Naive B cell (primary cell): ENCODE data around the gene PFAS. TPM values are rescaled to one million over a fixed set of nuclear protein-coding genes. Genes with fewer than 3 reads are reported as not detected.

Source experiments
- ATAC-seq, 2 donors: fragments of 150-1000 bp; cut with Tn5 transposase; 2 replicates each; pipeline ENCODE4 v1.10.0; 2021; ENCODE audit warnings: low read depth in 2 of 2, mild to moderate bottlenecking in 2 of 2, moderate library complexity in 2 of 2
- DNase-seq: peaks from one replicate; pipeline ENCODE4 v3.0.0; 2022
- H3K27ac Mint-ChIP-seq, 6 donors: one replicate each; pipeline ENCODE4 v1.8.0; 2020 to 2022; ENCODE audit warnings: mild to moderate bottlenecking in 6 of 6, mixed read lengths in 6 of 6, moderate library complexity in 5 of 6, inconsistent platforms in 2 of 6
- H3K27me3 Mint-ChIP-seq, 3 donors: one replicate each; pipeline ENCODE4 v1.8.0; 2021 to 2022; ENCODE audit warnings: mixed read lengths in 3 of 3, mild to moderate bottlenecking in 1 of 3
- H3K36me3 Mint-ChIP-seq, 2 donors: one replicate each; pipeline ENCODE4 v1.8.0; 2020 to 2022; ENCODE audit warnings: mixed read lengths in 2 of 2, inconsistent platforms in 1 of 2, mild to moderate bottlenecking in 1 of 2
- H3K4me1 Mint-ChIP-seq, 3 donors: one replicate each; pipeline ENCODE4 v1.8.0; 2020 to 2022; ENCODE audit warnings: mixed read lengths in 3 of 3, inconsistent platforms in 1 of 3, mild to moderate bottlenecking in 1 of 3, moderate library complexity in 1 of 3
- H3K4me3 Mint-ChIP-seq, 8 donors: one replicate each; pipeline ENCODE4 v1.8.0; 2020 to 2022; ENCODE audit warnings: mild to moderate bottlenecking in 8 of 8, mixed read lengths in 8 of 8, moderate library complexity in 8 of 8, inconsistent platforms in 2 of 8
- H3K9me3 Mint-ChIP-seq, 7 donors: one replicate each; pipeline ENCODE4 v1.8.0; 2020 to 2022; ENCODE audit warnings: mixed read lengths in 7 of 7, mild to moderate bottlenecking in 5 of 7, inconsistent platforms in 2 of 7, moderate library complexity in 1 of 7
- polyA plus RNA-seq, 6 donors: library from polyadenylated mRNA; unstranded; fragments of 300-500 nt; fragmentation: Illumina TruSeq; gene quantifications; one replicate each; pipeline ENCODE4 v1.2.3, GENCODE V29; 2021; ENCODE audit warnings: low read depth in 6 of 6

Gene PFAS
- polyA plus RNA-seq, 6 donors from 2014 or later: 11.6 to 29.8 (median 17.9) TPM

- ATAC-seq: peak; percentile 63
- DNase-seq: peak; percentile 92
- Mint-ChIP-seq H3K4me3 (peak overlapping the region; percentile 86 to 99 (median 98)), H3K4me1 (peaks cover 46 to 62% (median 59%) of the 10 kb centered on the region in 3 donors), H3K27ac (peak overlapping the region; percentile 99 to 100 (median 100)), H3K27me3 (peaks cover 0 to 10% (median 6%) of the 10 kb centered on the region in 3 donors), H3K36me3 (peaks cover 13 to 16% of the 10 kb centered on the region in 2 donors), H3K9me3 (peaks cover 0 to 18% (median 0%) of the 10 kb centered on the region in 7 donors)
These were observed 27.3 kb upstream of the PFAS start for GRCh38 chr17:8221663-8222379.

GRCh38 chr17:8222380-8222629, 26.8 kb upstream of the PFAS start:
- Mint-ChIP-seq H3K36me3 (peaks cover 16 to 18% of the 10 kb centered on the region in 2 donors), H3K27ac (peak overlapping the region; percentile 99 to 100 (median 100)), H3K4me3 (peak overlapping the region; percentile 86 to 99 (median 98)), H3K4me1 (peaks cover 51 to 66% (median 64%) of the 10 kb centered on the region in 3 donors), H3K9me3 (peaks cover 0 to 18% (median 0%) of the 10 kb centered on the region in 7 donors), H3K27me3 (peaks cover 0 to 10% (median 6%) of the 10 kb centered on the region in 3 donors)
- DNase-seq (no peak), ATAC-seq (peak; percentile 36 to 47)

GRCh38 chr17:8222630-8223355, 26.3 kb upstream of the PFAS start:
- H3K27me3 Mint-ChIP-seq: peaks cover 0 to 10% (median 6%) of the 10 kb centered on the region in 3 donors
- H3K4me3 Mint-ChIP-seq: peak overlapping the region; percentile 86 to 99 (median 98)
- DNase-seq (peak; percentile 89), ATAC-seq (peak; percentile 37 to 52)
- peaks cover 0 to 18% (median 0%) of the 10 kb centered on the region in 7 donors for H3K9me3 Mint-ChIP-seq
- H3K27ac Mint-ChIP-seq: peak overlapping the region; percentile 99 to 100 (median 100)
- H3K36me3 Mint-ChIP-seq: peaks cover 16 to 23% of the 10 kb centered on the region in 2 donors
- peaks cover 56 to 71% (median 69%) of the 10 kb centered on the region in 3 donors for H3K4me1 Mint-ChIP-seq

- peak in 1 of 2 donors; percentile 1 for ATAC-seq
- H3K4me1 Mint-ChIP-seq: peaks cover 60 to 73% (median 66%) of the 10 kb centered on the region in 3 donors
- DNase-seq: peak; percentile 55
These were observed 25.5 kb upstream of the PFAS start for GRCh38 chr17:8223356-8224126.

GRCh38 chr17:8224891-8225812, 23.9 kb upstream of the PFAS start:
- peaks cover 24 to 41% of the 10 kb centered on the region in 2 donors for H3K36me3 Mint-ChIP-seq

More at GRCh38 chr17:8223356-8224126, 25.5 kb upstream of the PFAS start:
- Mint-ChIP-seq H3K27ac (peak overlapping the region; percentile 99 to 100 (median 100)), H3K27me3 (peaks cover 0 to 10% (median 6%) of the 10 kb centered on the region in 3 donors), H3K9me3 (peaks cover 0 to 18% (median 0%) of the 10 kb centered on the region in 7 donors), H3K4me3 (peak overlapping the region; percentile 86 to 99 (median 98)), H3K36me3 (peaks cover 16 to 28% of the 10 kb centered on the region in 2 donors)

GRCh38 chr17:8225813-8226535, 23.1 kb upstream of the PFAS start:
- Mint-ChIP-seq H3K36me3 (peaks cover 24 to 49% of the 10 kb centered on the region in 2 donors), H3K9me3 (peaks cover 0 to 14% (median 0%) of the 10 kb centered on the region in 7 donors), H3K27me3 (peaks cover 0 to 6% (median 6%) of the 10 kb centered on the region in 3 donors), H3K27ac (peak overlapping the region; percentile 3 to 100 (median 89)), H3K4me3 (peak overlapping the region in 7 of 8 donors; percentile 49 to 93 (median 62)), H3K4me1 (peaks cover 60 to 68% (median 62%) of the 10 kb centered on the region in 3 donors)
- DNase-seq: peak; percentile 54
- no peak for ATAC-seq

More at GRCh38 chr17:8224891-8225812, 23.9 kb upstream of the PFAS start:
- Mint-ChIP-seq H3K9me3 (peaks cover 0 to 18% (median 0%) of the 10 kb centered on the region in 7 donors), H3K4me1 (peaks cover 64 to 71% (median 66%) of the 10 kb centered on the region in 3 donors), H3K27ac (peak overlapping the region; percentile 89 to 100 (median 94)), H3K4me3 (peak overlapping the region; percentile 43 to 94 (median 76)), H3K27me3 (peaks cover 0 to 10% (median 6%) of the 10 kb centered on the region in 3 donors)
- DNase-seq (peak; percentile 13), ATAC-seq (no peak)

- H3K4me3 Mint-ChIP-seq: peak overlapping the region; percentile 10 to 88 (median 59)
- peak; percentile 39 for DNase-seq
- H3K27ac Mint-ChIP-seq: peak overlapping the region; percentile 3 to 100 (median 89)
- peaks cover 0 to 6% (median 6%) of the 10 kb centered on the region in 3 donors for H3K27me3 Mint-ChIP-seq
- H3K9me3 Mint-ChIP-seq: peaks cover 0 to 10% (median 0%) of the 10 kb centered on the region in 7 donors
- peaks cover 29 to 56% of the 10 kb centered on the region in 2 donors for H3K36me3 Mint-ChIP-seq
- ATAC-seq: no peak
- H3K4me1 Mint-ChIP-seq: peaks cover 54 to 61% (median 61%) of the 10 kb centered on the region in 3 donors
These were observed 22.4 kb upstream of the PFAS start for GRCh38 chr17:8226536-8227237.

GRCh38 chr17:8227238-8227581, 21.9 kb upstream of the PFAS start:
- no peak for ATAC-seq
- peaks cover 0 to 4% (median 3%) of the 10 kb centered on the region in 3 donors for H3K27me3 Mint-ChIP-seq
- DNase-seq: no peak
- H3K27ac Mint-ChIP-seq: peak overlapping the region in 5 of 6 donors; percentile 3 to 100 (median 48)
- peaks cover 0 to 7% (median 0%) of the 10 kb centered on the region in 7 donors for H3K9me3 Mint-ChIP-seq
- peaks cover 27 to 57% of the 10 kb centered on the region in 2 donors for H3K36me3 Mint-ChIP-seq
- H3K4me1 Mint-ChIP-seq: peaks cover 51 to 57% (median 55%) of the 10 kb centered on the region in 3 donors
- H3K4me3 Mint-ChIP-seq: peak overlapping the region; percentile 2 to 88 (median 54)

GRCh38 chr17:8231701-8232100, 17.4 kb upstream of the PFAS start:
- H3K4me1 Mint-ChIP-seq: peaks cover 31 to 36% (median 32%) of the 10 kb centered on the region in 3 donors
- DNase-seq (no peak), ATAC-seq (no peak)
- H3K36me3 Mint-ChIP-seq: peaks cover 32 to 74% of the 10 kb centered on the region in 2 donors
- no peaks in the 10 kb centered on the region for H3K9me3 Mint-ChIP-seq
- peak overlapping the region in 1 of 8 donors; percentile 30 for H3K4me3 Mint-ChIP-seq
- no peaks in the 10 kb centered on the region for H3K27me3 Mint-ChIP-seq
- peak overlapping the region in 3 of 6 donors; percentile 21 to 74 (median 65) for H3K27ac Mint-ChIP-seq

- no peak for ATAC-seq
- Mint-ChIP-seq H3K27me3 (no peaks in the 10 kb centered on the region), H3K27ac (peak overlapping the region in 1 of 6 donors; percentile 42), H3K9me3 (no peaks in the 10 kb centered on the region), H3K4me3 (no peak overlapping the region), H3K4me1 (peaks cover 22 to 34% (median 25%) of the 10 kb centered on the region in 3 donors), H3K36me3 (peaks cover 34 to 68% of the 10 kb centered on the region in 2 donors)
- DNase-seq: no peak
These were observed 14.5 kb upstream of the PFAS start for GRCh38 chr17:8234361-8235270.
